GM12891 (cell line): ENCODE results near the gene APBB1.

Experiments
- POLR2A ChIP-seq: IDR thresholded peaks from 2 replicates; pipeline ENCODE4 v1.6.1; 2011; ENCODE audit warnings: low read depth, low read length, control low read depth
- POLR2AphosphoS5 ChIP-seq: IDR thresholded peaks from 2 replicates; pipeline ENCODE4 v1.6.1; 2011; ENCODE audit warnings: low read depth, low read length, control low read depth
- TAF1 ChIP-seq: IDR thresholded peaks from 2 replicates; pipeline ENCODE4 v1.6.1; 2011; ENCODE audit warnings: low read depth, low read length, control low read depth

- no peak for TF ChIP-seq POLR2A
- no peak for TF ChIP-seq POLR2AphosphoS5
- TF ChIP-seq TAF1, result no peak
Measured at GRCh38 chr11:6418557-6419008, 311 bp downstream of the APBB1 start.
